HepG2 (cell line): Measurements from ENCODE around the gene SEMA3F. TPM values are rescaled to one million over a fixed set of nuclear protein-coding genes. Genes with fewer than 3 reads are reported as not detected.

ENCODE experiments used
- ATAC-seq: fragments of 200-7000 bp; cut with Tn5 transposase; 3 replicates; pipeline ENCODE4 v1.9.1; 2020; ENCODE audit warnings: mild to moderate bottlenecking, moderate library complexity
- BruUV-seq: library from RNA; stranded (reverse); fragments of 400-500 nt; replicated peaks from 2 replicates; lab custom pipeline; 2021; lab: Mats Ljungman, UMichigan
- CTCF ChIA-PET: fragments of 300-600 bp; formaldehyde crosslinking; extraction: SDS; loops from one replicate; lab custom pipeline; 2021; ENCODE audit warnings: low total read pairs, inconsistent platforms, low intra/inter-chr PET ratio; lab: Yijun Ruan, JAX
- POLR2A ChIA-PET: fragments of 350-600 bp; sonication (Branson Sonifier 250); formaldehyde crosslinking; loops from one replicate; lab custom pipeline; 2020; ENCODE audit warnings: antibody characterized with exemption, inconsistent platforms; lab: Yijun Ruan, JAX
- DNase-seq: peaks from one replicate; pipeline ENCODE4 v3.0.0-alpha.2; 2015; ENCODE audit warnings: low spot score
- FAIRE-seq: peaks from 3 replicates; lab custom pipeline; 2011; peaks lifted over from hg19 to GRCh38; lab: Jason Lieb, UNC
- H2AFZ ChIP-seq: one replicate; pipeline ENCODE4 v1.6.1; 2011; ENCODE audit warnings: low read length, inconsistent platforms
- H3K27ac ChIP-seq: fragments of 300-600 bp; 3 replicates; pipeline ENCODE4 v1.8.0; 2011; ENCODE audit warnings: mixed run types, mild to moderate bottlenecking, mixed read lengths, low read length, inconsistent platforms; ENCODE audit not compliant: insufficient read depth; ENCODE audit errors: extremely low read length
- H3K27me3 ChIP-seq, 2 experiments: fragments of 200-600 bp in 1 of 2; 2 replicates in 1 of 2; 3 replicates in 1 of 2; pipeline versions ENCODE4 v1.6.0 to v1.8.0; 2011; ENCODE audit warnings: low read length in 2 of 2, mild to moderate bottlenecking in 2 of 2, moderate library complexity in 2 of 2, inconsistent platforms in 1 of 2; ENCODE audit not compliant: insufficient read depth in 2 of 2, control insufficient read depth in 1 of 2
- H3K36me3 ChIP-seq, 2 experiments: fragments of 200-600 bp in 1 of 2; replicated peaks in 1 of 2; 2 replicates in 1 of 2; 3 replicates in 1 of 2; pipeline versions ENCODE4 v1.5.1 to v1.8.0; 2011; ENCODE audit warnings: low read length in 2 of 2, inconsistent platforms in 1 of 2; ENCODE audit not compliant: insufficient read depth in 2 of 2, control insufficient read depth in 1 of 2
- H3K4me1 ChIP-seq: 2 replicates; pipeline ENCODE4 v1.5.1; 2012; ENCODE audit warnings: low read length, inconsistent platforms; ENCODE audit not compliant: insufficient read depth
- H3K4me2 ChIP-seq: 2 replicates; pipeline ENCODE4 v1.6.0; 2011; ENCODE audit warnings: low read depth, low read length, inconsistent platforms
- H3K4me3 ChIP-seq, 3 experiments: fragments of 200-600 bp in 1 of 3; sonication (generic), shearing (Covaris generic) in 1 of 3; replicated peaks in 1 of 3; 2 replicates each; pipeline ENCODE4 v1.5.1; 2011 to 2016; ENCODE audit warnings: low read length in 3 of 3, inconsistent platforms in 2 of 3, low read depth in 2 of 3, mild to moderate bottlenecking in 2 of 3, control low read depth in 1 of 3, mixed read lengths in 1 of 3; ENCODE audit not compliant: insufficient read depth in 1 of 3
- H3K79me2 ChIP-seq: one replicate; pipeline ENCODE4 v1.6.1; 2011; ENCODE audit warnings: low read length, inconsistent platforms; ENCODE audit not compliant: insufficient read depth
- H3K9ac ChIP-seq: 2 replicates; pipeline ENCODE4 v1.6.0; 2011; ENCODE audit warnings: mild to moderate bottlenecking, low read depth, low read length, inconsistent platforms; ENCODE audit not compliant: insufficient read depth
- H3K9me3 ChIP-seq: 2 replicates; pipeline ENCODE4 v1.5.1; 2012; ENCODE audit warnings: mild to moderate bottlenecking, low read length
- H4K20me1 ChIP-seq: 2 replicates; pipeline ENCODE4 v1.6.0; 2011; ENCODE audit warnings: inconsistent platforms, mild to moderate bottlenecking, low read length, moderate library complexity; ENCODE audit not compliant: insufficient read depth
- FLYWCH1 ChIP-seq: sonication (generic); formaldehyde crosslinking; IDR thresholded peaks from 2 replicates; pipeline ENCODE4 v1.8.1; 2023; ENCODE audit warnings: mild to moderate bottlenecking, missing genetic modification reagents
- IRF2 ChIP-seq: IDR thresholded peaks from 2 replicates; pipeline ENCODE4 v1.6.1; 2018; ENCODE audit warnings: missing genetic modification reagents, missing compliant biosample characterization
- RBM22 ChIP-seq: fragments of 200-400 bp; formaldehyde crosslinking; optimal IDR thresholded peaks from 2 replicates; pipeline ENCODE3; 2017; ENCODE audit warnings: mild to moderate bottlenecking, low read length, moderate library complexity
- ZNF101 ChIP-seq: sonication (generic); formaldehyde crosslinking; IDR thresholded peaks from 2 replicates; pipeline ENCODE4 v1.4.0; 2020; ENCODE audit warnings: mild to moderate bottlenecking, low read depth, missing genetic modification reagents, borderline replicate concordance
- WGBS: methylation state at CpG from one replicate; pipeline ENCODE4 v1.1.6; 2017; ENCODE audit warnings: low lambda C conversion rate; 5-methylcytosine and 5-hydroxymethylcytosine counted together
- in situ Hi-C: cut with HindIII; loops from 2 replicates; pipeline ENCODE4 v1.10.0; 2017; ENCODE audit warnings: low pct_unique_long_range_greater_than_20kb; ENCODE audit not compliant: extremely low pct_ligation_motif_present
- intact Hi-C: fragments of 100-400 bp; cut with micrococcal nuclease; formaldehyde crosslinking; loops from one replicate; pipeline ENCODE4 v1.10.0; 2022; ENCODE audit not compliant: unreplicated experiment
- polyA plus RNA-seq, 8 experiments: library from polyadenylated mRNA; depleted of rRNA in 3 of 8; stranded (reverse) in 7 of 8; unstranded in 1 of 8; fragments of >200 nt; fragmentation: Illumina TruSeq in 4 of 8; extraction: Trizol in 4 of 8; gene quantifications; 2 replicates each; pipeline versions ENCODE4 v1.2.1 to v1.2.3, GENCODE V29; 2011 to 2016; ENCODE audit warnings: low read depth in 4 of 8, missing spikeins in 1 of 8, mixed read lengths in 1 of 8; ENCODE audit not compliant: insufficient read depth in 1 of 8
- total RNA-seq, 5 experiments: library from RNA; depleted of rRNA; stranded (reverse); fragments of >200 nt; fragmentation: Illumina TruSeq; extraction: Trizol; gene quantifications; 2 replicates each; pipeline ENCODE4 v1.2.3, GENCODE V29; 2016; ENCODE audit warnings: low read depth in 1 of 5
- TF ChIP-seq, protein P1 (sequence below), 2 experiments: sonication (generic) in 1 of 2; formaldehyde crosslinking in 1 of 2; IDR thresholded peaks; 2 replicates each; pipeline versions ENCODE4 v1.4.0 to v1.6.1; 2018 to 2020; ENCODE audit warnings: missing genetic modification reagents in 2 of 2, borderline replicate concordance in 1 of 2, low read depth in 1 of 2, mild to moderate bottlenecking in 1 of 2, missing biosample characterization in 1 of 2
- TF ChIP-seq, protein P2 (sequence below): sonication (generic); formaldehyde crosslinking; IDR thresholded peaks from 2 replicates; pipeline ENCODE4 v1.5.1; 2020; ENCODE audit warnings: mild to moderate bottlenecking, missing genetic modification reagents, borderline replicate concordance

The SEMA3F gene
- total and polyA plus RNA-seq, 2 of the 13 experiments (the other 11 are each of a cell fraction or from before 2014, with no cell fraction given): 7.6 to 17.2 TPM

DNA sequence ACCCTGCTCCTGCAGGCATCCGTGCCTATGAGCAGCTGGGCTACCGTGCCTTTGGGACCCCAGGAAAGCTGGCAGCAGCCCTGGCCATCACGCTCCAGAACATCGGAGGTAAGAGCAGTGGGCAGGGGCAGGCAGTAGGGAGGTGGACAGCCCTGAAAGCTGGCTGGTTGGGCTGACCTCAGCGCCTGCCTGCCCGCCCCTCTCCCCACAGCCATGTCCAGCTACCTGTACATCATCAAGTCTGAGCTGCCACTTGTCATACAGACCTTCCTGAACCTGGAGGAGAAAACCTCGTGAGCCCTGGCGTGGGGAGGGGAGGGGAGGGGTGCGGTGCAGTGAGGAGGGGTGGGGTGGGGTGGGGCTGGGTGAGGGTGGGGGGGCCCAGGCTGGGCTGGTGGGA, 60.4 kb downstream of the SEMA3F start:
- Histone ChIP-seq H3K36me3 (peaks cover 22 to 65% of the 10 kb centered on the region in 2 experiments), H4K20me1 (no peaks in the 10 kb centered on the region; the same call in 1 of the 2 replicates), H3K9me3 (no peaks in the 10 kb centered on the region), H3K9ac (no peak overlapping the region), H2AFZ (no peak overlapping the region), H3K79me2 (peaks cover 13% of the 10 kb centered on the region), H3K4me3 (no peak overlapping the region), H3K4me2 (no peak overlapping the region), H3K27ac (no peak overlapping the region), H3K4me1 (peaks cover 49% of the 10 kb centered on the region), H3K27me3 (no peaks in the 10 kb centered on the region)
- in situ Hi-C loops: no loop called here
- DNase-seq (no peak), FAIRE-seq (no peak), ATAC-seq (no peak)
- POLR2A ChIA-PET: interaction anchor here (9.1 to 16.5 kb wide), 2 partner anchors 10 to 20 kb away, joined by 312 to 625 read pairs; partner anchors contain the start of gene SLC38A3
- TF ChIP-seq ZNF101 (CRISPR knock-in tag): no peak
- WGBS: 100% methylated on average over 7 of the region's 9 CpGs
- no TSS peak for BruUV-seq
- intact Hi-C loops: no loop called here
- CTCF ChIA-PET: no interaction called here

DNA sequence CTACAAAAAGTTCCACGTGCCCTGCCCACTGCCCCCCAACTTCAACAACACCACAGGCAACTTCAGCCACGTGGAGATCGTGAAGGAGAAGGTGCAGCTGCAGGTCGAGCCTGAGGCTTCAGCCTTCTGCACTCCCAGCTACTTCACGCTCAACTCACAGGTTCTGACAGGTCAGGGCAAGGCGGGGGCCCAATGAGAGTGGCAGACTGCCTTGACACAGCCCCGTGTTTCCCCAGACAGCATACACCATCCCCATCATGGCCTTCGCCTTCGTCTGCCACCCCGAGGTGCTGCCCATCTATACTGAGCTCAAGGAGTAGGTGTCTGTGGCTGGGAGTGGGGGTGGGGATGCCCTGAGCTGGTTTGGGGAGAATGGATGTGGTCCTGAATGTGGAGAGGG, 62.6 kb downstream of the SEMA3F start:
- TF ChIP-seq, protein P1, sequence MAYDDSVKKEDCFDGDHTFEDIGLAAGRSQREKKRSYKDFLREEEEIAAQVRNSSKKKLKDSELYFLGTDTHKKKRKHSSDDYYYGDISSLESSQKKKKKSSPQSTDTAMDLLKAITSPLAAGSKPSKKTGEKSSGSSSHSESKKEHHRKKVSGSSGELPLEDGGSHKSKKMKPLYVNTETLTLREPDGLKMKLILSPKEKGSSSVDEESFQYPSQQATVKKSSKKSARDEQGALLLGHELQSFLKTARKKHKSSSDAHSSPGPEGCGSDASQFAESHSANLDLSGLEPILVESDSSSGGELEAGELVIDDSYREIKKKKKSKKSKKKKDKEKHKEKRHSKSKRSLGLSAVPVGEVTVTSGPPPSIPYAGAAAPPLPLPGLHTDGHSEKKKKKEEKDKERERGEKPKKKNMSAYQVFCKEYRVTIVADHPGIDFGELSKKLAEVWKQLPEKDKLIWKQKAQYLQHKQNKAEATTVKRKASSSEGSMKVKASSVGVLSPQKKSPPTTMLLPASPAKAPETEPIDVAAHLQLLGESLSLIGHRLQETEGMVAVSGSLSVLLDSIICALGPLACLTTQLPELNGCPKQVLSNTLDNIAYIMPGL (CRISPR knock-in tag; IDR thresholded peaks at IDR 0.05; ENCODE audit: borderline replicate concordance in 1 of 2, low read depth in 1 of 2): no peak
- TF ChIP-seq IRF2 (no peak), FLYWCH1 (CRISPR knock-in tag) (no peak), RBM22 (peak; percentile 35)
- TF ChIP-seq, protein P2, sequence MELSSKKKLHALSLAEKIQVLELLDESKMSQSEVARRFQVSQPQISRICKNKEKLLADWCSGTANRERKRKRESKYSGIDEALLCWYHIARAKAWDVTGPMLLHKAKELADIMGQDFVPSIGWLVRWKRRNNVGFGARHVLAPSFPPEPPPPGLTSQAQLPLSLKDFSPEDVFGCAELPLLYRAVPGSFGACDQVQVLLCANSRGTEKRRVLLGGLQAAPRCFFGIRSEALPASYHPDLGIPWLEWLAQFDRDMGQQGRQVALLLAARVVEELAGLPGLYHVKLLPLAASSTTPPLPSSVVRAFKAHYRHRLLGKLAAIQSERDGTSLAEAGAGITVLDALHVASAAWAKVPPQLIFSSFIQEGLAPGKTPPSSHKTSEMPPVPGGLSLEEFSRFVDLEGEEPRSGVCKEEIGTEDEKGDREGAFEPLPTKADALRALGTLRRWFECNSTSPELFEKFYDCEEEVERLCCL (CRISPR knock-in tag): no peak
- Histone ChIP-seq H3K36me3 (peaks cover 22 to 65% of the 10 kb centered on the region in 2 experiments), H3K27me3 (no peaks in the 10 kb centered on the region), H3K9me3 (no peaks in the 10 kb centered on the region), H2AFZ (no peak overlapping the region), H3K4me3 (no peak overlapping the region), H3K4me2 (no peak overlapping the region), H3K27ac (no peak overlapping the region), H3K79me2 (peaks cover 3% of the 10 kb centered on the region), H3K9ac (no peak overlapping the region), H4K20me1 (no peaks in the 10 kb centered on the region; the same call in 1 of the 2 replicates), H3K4me1 (peaks cover 48% of the 10 kb centered on the region)
- POLR2A ChIA-PET: interaction anchor here (9.1 to 16.5 kb wide), 2 partner anchors 12 to 23 kb away, joined by 312 to 625 read pairs; partner anchors contain the start of gene SLC38A3
- BruUV-seq: no TSS peak
- CTCF ChIA-PET: no interaction called here
- DNase-seq (no peak), ATAC-seq (no peak), FAIRE-seq (no peak)
- in situ Hi-C loops: no loop called here
- intact Hi-C loops: no loop called here
- 100% methylated on average over 1 of the region's 10 CpGs for WGBS
